SK-MEL-5 (cell line): Measurements from ENCODE around the gene C1orf198. TPM values are rescaled to one million over a fixed set of nuclear protein-coding genes. Genes with fewer than 3 reads are reported as not detected.
"Not testable (repeated sequence)": the region's sequence is repeated elsewhere in the genome, so short reads cannot be mapped to it uniquely, and the experiment has no call there.

Source experiments
- DNase-seq: peaks from one replicate; pipeline ENCODE4 v3.0.0-alpha.2; 2016; ENCODE audit warnings: low read depth, low spot score
- in situ Hi-C: cut with HindIII; loops from 2 replicates; pipeline ENCODE4 v1.10.0; 2016; ENCODE audit warnings: low sequenced_read_pairs, high pct_unique_total_duplicates, low pct_unique_long_range_greater_than_20kb
- total RNA-seq: library from RNA; depleted of rRNA; stranded (reverse); fragments of >200 nt; shearing (Covaris generic); gene quantifications from 2 replicates; pipeline ENCODE4 v1.2.3, GENCODE V29; 2014

Gene C1orf198
- total RNA-seq, 1 experiment from 2014 or later = 24.3 TPM

DNA sequence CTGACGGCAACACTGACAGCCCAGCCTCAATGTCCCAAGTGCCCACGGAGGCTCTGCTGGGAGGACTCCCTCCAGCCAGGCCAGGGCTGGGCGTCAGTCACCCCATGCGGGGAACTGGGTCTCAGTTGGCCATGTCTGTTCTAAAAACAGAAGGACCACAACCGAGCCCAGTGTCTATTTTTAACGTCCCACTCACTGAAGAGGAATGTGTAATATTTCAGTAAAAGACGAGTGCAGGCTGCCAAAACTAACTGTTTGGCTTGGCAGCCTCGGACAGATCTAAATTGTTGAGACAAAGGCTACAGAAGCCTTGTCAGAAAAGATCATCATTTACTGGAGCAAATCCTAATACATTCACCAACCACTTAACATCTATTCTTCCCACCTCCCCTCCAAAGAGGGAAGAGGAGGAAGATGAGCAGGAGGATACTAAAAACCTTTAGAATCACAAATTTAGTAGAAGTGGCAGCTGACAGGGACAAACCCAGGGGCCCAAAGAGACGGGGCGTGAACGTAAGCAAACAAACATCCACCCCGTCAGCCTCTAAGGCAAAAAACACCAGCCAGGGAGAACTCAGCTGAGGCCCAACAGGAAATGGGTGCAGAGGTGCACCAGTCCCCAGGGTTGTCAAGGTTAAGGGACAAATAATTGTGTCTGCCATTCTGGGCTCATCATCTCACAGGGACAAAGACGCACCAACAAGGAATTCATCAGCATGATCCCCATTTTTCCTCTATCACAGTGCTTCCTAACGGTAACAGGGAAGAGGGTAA lies 18.7 kb downstream of the C1orf198 start:
- in situ Hi-C loops = no loop called here
- DNase-seq = no peak

DNA sequence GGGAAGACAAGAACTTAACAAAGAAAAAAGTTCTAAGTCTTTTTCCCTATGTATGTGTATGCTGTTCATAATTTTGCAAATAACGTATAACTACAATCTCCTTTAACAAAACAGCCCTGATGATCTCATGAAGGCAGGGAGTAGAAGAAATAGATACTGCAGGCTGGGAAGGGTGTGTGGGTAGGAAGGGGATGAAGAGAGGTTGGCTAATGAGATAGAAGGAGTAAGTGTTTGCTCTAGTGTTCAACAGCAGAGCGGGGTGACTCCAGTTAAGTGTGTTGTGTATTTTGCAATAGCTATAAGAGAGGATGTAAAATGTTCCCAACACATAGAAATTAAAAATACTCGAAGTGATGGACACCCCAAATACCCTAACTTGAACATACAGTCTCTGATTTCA lies 20.1 kb downstream of the C1orf198 start:
- in situ Hi-C loops = no loop called here
- DNase-seq = no peak

DNA sequence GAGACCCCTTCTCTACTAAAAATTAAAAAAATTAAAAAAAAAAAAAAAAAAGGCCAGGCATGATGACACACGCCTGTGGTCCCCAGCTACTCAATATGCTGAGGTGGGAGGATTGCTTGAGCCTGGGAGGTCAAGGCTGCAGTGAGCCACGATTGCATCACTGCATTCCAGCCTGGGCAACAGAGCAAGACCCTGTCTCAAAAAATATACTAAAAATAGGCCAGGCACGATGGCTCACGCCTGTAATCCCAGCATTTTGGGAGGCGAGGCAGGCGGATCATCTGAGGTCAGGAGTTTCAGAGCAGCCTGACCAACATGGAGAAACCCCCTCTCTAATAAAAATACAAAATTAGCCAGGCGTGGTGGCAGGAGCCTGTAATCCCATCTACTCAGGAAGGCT lies 23.1 kb downstream of the C1orf198 start:
- DNase-seq, in situ Hi-C loops: not testable (repeated sequence)

DNA sequence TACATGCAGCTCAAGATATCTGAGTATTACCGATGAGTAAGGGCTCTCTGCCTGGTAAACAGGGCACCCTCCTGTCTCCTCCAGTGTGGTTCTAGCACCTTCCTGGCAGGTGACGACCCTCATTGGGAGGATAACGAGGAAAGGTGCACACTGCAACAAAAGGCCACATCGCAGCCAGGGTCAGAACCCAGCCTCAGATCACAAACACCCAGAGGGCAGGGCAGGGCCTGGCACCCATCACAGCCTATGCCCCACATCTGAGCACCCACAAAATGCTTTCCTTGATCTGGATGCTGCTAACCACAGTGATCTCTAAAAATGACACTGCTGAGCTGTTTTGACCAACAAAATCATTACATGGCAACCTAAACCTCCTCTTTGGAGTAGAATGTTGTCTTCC lies 23.8 kb downstream of the C1orf198 start:
- in situ Hi-C loops = no loop called here
- no peak for DNase-seq

DNA sequence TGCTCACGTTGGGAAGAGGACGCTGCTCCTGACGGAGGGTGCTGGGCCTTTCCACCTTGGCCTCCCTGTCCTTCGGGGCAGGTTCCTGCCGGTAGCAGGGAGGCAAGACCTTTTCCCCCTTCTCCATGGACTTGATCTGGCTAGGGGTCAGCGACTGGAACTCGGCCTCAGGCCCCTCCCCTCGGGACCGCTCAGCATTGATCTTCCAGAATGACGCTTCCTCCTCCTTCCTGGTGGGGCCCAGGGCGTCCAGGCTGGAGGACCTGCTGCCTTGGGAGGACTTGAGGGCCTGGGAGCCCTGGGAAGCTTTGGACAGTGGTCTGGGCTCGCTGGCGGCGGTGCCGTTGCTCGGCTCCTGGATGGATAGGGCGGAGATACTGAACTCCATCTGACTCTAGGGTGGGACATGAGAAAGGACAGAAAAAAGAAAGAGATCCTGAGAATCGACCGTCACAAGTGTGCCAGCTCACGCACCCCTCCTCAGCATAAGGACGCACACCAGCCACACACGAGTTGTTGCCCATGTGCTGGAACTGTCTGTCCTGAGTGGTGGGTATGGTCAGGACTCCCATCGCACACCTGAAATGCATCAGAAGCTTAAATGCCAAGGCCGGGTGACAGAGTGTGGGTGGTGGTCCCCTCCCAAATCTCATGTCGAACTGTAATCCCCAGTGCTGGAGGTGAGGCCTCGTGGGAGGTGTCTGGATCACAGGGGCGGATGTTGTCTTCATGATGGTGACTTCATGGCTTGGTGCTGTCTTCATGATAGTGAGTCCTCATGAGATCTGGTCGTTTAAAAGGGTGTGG lies 24.6 kb downstream of the C1orf198 start:
- no peak for DNase-seq
- in situ Hi-C loops = no loop called here

DNA sequence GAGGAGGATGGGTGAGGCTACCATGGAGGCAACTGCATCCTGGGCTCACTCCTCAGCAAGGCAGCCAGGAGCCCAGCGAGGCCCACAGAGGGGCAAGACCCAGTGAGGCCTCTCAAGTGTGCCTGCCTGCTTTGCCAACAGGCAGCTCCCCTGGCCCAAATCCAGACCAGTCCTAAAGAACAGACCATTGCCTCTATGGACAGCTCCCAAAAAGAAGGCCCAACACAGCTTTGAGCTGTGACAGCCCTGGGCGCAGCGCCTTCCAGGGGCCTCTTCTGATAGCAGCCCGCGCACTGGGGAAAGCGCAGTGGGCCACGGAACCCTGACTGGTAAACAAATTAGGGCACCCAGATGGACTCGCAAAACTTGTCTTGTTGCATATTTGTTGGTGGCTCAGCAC lies 25.5 kb downstream of the C1orf198 start:
- in situ Hi-C loops = no loop called here
- no peak for DNase-seq

DNA sequence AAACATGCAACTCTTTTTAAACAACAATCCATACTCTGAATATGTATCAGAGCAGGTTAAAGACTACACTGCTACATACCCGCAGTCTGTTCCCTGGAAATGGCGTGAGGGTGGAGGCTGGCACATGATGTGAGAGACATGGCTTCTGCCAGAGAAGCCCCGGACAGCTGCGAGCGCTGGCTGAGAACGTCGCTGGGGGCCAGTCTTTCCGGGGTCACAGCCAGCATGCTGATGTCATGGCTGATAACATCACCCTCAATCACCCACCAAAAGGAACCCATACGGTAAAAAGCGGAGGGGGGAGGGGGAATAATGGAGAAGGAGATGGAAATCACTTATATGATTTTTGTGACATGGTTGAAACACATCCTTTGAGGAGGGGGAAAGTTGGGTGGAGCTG lies 29.1 kb downstream of the C1orf198 start:
- DNase-seq = no peak
- in situ Hi-C loops = no loop called here

DNA sequence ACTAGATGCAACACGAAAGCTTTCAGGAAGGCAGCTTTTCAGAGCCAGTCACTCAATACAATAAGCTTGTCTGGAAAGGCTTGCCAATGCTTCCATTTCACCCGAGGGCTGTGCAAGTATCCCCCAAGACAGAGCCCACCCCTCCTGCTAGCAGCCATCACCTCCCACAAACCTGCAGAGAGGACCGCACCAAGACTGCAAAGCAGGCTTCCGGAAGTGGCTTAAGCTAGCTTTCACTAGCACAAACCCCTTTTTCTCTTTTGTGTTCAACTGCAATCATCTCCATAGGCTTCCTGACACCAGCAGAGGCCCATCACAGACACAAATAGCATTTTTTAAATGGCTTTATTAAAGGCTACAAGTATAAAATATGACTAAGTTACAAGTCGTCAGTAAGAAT lies 31.5 kb downstream of the C1orf198 start:
- DNase-seq = no peak
- in situ Hi-C loops = no loop called here

DNA sequence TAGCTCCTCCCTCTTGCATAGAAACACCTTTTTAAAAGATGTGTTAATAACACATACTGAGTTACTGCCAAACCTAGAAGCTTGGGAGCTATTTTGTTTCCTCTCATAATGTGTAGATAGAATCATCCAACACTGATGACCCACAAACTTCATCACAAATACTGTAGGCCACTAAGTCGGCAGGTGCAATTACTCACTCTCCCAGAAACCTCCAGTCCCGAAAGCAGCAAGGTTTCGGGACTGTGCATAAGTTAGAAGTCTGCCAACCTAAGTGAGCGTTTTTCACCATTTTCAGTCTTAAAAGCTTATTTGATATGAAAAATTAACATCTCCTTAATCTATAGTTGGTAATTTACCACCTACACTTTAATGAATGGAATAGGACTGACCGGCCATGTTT lies 32.0 kb downstream of the C1orf198 start:
- in situ Hi-C loops = no loop called here
- DNase-seq = no peak

DNA sequence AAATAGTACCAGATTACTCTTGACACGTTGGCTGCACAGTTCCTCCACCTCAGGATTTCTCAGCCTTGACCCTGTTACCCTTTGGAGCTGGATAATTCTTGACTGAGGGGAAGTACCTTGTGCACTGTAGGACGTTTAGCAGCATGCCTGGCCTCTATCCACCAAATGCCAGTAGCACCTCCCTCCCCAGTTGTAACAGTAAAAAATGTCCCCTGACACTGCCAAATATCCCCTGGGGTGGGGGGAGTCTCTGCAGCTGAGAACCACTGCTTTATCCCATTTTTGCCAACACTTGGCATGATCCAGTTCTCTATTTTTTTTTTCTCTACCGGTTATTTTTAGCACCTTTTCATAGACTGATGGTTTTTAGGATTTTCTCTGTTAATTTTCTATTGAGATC lies 34.0 kb downstream of the C1orf198 start:
- in situ Hi-C loops = no loop called here
- no peak for DNase-seq

DNA sequence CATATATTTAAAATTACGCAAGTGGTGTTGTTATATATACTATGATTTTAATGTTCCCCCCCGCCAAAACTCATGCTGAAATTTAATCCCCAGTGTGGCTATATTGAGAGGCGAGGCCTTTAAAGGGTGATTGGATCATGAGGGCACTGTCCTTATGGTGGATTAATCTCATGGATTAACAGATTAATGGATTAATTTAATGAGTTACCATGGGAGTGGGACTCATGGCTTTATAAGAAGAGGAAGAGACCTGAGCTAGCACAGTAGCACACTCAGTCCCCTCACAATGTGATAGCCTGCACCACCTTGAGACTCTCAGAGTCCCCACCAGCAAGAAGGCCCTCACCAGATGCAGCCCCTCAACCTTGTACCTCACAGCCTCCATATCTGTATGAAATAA lies 34.8 kb downstream of the C1orf198 start:
- in situ Hi-C loops = no loop called here
- DNase-seq = no peak

DNA sequence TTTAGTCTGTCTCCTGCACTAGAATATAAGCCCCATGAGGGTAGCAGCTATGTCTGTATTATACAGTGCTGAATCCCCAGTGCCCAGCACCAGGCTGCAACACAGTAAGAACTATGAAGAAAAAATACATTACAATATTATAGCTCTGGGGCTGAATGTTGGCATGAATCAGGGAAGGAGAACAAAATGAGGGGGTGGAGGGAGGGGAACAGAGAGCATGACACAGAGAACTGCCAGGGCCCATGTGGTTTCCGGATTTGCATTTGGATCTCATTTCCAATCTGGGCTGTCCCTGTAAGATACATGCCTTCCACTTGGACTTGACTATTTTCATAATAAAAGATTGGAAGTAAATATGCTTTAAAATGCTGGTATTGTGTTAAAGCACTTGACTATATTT lies 35.8 kb downstream of the C1orf198 start:
- in situ Hi-C loops = no loop called here
- no peak for DNase-seq

DNA sequence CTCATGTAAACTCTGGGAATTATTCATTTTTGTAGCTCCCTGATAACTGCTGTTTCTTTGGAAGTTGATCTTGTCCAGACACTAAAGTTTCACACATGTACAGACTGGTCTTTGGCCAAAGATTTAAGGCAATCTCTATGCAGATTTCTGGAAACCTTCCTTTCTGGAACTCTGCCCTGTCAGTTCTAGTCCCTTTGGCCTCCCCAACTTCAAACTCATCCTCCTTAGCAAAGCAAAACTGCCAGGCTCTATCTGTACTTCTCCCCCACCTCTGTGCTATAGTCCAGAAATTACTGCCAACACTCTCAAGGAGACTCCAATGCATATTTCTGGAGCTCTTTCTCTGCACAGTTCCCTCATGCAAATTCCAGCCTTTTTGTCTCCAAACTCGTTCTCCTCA lies 36.5 kb downstream of the C1orf198 start:
- in situ Hi-C loops = no loop called here
- DNase-seq = no peak

DNA sequence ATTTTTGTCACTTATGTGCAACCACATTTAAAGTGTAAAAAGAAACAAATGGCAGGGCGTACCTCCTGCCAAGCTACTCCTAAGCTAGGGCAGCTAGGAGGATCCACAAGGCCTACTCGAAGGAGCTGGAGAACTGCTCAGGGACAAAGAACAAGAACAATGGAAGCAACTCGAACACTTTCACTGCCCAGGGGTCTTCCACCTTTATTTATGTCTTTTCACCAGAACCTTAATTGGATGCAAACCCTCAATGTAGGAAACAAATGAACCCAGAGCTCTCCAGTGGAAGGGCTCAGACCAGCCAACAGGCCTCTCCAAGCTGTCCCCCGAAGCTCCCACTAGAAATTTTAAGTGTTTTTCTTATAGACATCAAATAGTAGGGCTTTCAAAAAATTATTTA lies 39.9 kb downstream of the C1orf198 start:
- in situ Hi-C loops = no loop called here
- no peak for DNase-seq

DNA sequence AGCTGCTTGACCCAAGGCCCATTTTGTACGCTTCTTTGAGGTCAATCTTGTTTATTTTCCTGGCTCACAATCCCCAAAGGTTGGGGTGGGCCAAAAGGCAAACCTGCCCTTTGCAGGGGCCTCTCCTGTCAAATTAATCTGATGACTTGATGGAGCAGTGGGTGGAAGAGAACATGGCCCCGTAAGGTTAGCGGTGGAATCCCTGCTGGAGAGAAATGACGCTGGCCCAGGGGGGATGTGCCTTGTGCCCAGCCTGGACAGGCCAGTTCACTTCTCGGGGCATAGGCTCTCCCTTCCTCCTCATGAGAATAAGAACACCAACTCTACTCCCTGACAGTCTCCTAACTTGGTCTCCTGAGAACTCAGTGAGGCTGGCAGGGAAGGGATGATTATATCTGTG lies 40.5 kb downstream of the C1orf198 start:
- DNase-seq = no peak
- in situ Hi-C loops = no loop called here

DNA sequence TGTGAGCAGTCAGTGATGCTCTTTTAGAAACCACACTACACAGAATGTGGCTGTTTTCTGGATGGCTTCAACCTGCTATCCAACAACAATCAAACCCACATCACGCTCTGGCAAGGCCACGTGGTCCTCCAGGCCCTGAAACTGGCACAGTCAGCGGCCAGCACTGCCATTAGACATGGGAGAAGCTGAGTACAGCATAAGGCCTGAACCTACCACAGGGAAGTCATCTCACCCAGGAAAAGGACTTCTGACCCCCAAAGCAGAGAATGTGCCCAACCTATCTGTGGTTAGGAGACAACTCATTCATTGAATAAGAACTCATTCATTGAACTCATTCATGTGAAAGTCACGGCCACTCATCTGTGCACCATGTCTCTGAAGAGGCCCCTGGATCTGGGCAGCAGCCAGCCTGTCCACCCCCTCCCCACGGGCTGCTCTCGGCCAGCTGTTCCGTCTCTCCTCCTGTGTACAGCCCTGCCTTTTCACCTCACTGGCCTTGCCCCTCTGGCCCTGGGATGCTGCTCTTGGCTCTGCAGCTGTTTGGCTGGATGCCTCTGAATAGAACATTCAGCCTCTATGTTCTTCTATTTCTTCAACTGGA lies 41.1 kb downstream of the C1orf198 start:
- DNase-seq = no peak
- in situ Hi-C loops = no loop called here

DNA sequence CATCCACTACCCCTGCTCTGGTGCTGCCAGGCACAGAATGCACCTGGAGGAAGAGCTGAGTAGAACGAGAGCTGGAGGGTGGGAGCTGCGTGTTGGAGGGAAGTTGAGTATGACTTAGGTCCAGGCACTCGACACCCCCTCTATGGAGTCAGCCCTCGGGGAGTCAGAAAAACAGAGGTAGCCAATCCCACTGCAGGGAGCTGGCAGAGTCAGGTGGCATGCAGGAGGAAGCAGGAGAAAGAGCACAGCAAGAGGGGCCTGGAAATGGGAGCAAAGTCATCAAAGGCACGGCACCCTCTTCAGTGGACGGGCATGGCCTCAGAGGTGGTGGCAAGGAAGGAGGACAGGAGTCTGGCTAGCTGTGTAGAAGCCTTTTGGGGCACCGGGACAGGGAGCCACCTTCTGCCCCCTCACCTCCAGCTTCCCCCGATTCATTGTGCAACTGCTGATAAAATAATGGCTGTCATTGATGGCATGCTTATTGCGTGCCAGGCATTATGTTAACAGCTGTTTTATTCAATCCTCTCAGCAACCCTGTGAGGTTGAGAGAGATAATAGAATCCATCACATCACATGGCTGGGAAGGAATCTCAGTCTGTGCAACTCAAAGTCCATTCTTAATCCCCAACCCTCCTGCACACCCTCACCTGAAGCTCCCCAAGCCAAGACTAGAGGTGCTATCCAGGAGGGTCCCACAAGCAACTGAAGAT lies 42.0 kb downstream of the C1orf198 start:
- in situ Hi-C loops = no loop called here
- DNase-seq = no peak

DNA sequence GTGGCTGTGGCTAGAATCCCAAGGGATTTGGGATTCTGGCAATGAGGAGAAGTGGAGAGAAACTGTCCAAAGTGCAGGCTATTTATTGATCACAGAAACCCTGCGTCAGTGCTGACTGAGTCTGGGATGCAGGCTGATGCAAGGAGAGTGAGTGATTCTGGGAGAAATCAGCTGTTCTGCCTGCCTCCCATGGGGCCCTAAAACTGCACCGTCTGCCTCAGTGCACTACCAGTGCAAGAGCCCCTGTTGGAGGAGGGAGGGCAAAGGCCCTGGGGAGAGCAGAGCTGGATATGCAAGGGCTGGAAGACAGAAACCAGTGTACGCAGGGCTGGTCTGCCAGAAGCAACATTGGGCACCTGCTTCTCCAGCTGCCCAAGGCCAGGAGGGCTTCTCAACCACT lies 42.6 kb downstream of the C1orf198 start:
- no peak for DNase-seq
- in situ Hi-C loops = no loop called here
